Muscle layer of duodenum (tissue), 2 donors: ENCODE measurements around the gene C8B.

Experiments
- H3K27ac ChIP-seq: one replicate; pipeline ENCODE4 v1.7.0; 2013; ENCODE audit warnings: mild to moderate bottlenecking, low read length
- H3K27me3 ChIP-seq: one replicate; pipeline ENCODE4 v1.7.0; 2013; ENCODE audit warnings: low read depth, mild to moderate bottlenecking, control low read depth, low read length
- H3K36me3 ChIP-seq, 2 donors: one replicate each; pipeline ENCODE4 v1.7.0; 2013; ENCODE audit warnings: low read length in 2 of 2, control low read depth in 1 of 2, mild to moderate bottlenecking in 1 of 2; ENCODE audit not compliant: insufficient read depth in 2 of 2, control insufficient read depth in 1 of 2
- H3K4me1 ChIP-seq, 2 donors: one replicate each; pipeline ENCODE4 v1.7.0; 2013; ENCODE audit warnings: low read length in 2 of 2, mild to moderate bottlenecking in 2 of 2, control low read depth in 1 of 2, moderate library complexity in 1 of 2; ENCODE audit not compliant: insufficient read depth in 2 of 2, control insufficient read depth in 1 of 2
- H3K4me3 ChIP-seq, 2 donors: one replicate each; pipeline ENCODE4 v1.7.0; 2013; ENCODE audit warnings: low read length in 2 of 2, low read depth in 1 of 2, mild to moderate bottlenecking in 1 of 2
- H3K9me3 ChIP-seq, 2 donors: one replicate each; pipeline ENCODE4 v1.7.0; 2013; ENCODE audit warnings: low read length in 2 of 2, control low read depth in 1 of 2, mild to moderate bottlenecking in 1 of 2; ENCODE audit not compliant: control insufficient read depth in 1 of 2
- donor health status: healthy.

Gene C8B

GRCh38 chr1:56897150-56898004, 68.4 kb downstream of the C8B start:
- no peaks in the 10 kb centered on the region for H3K27me3 ChIP-seq
- no peaks in the 10 kb centered on the region for H3K9me3 ChIP-seq
- H3K4me1 ChIP-seq: no peaks in the 10 kb centered on the region
- H3K36me3 ChIP-seq: no peaks in the 10 kb centered on the region
- H3K4me3 ChIP-seq: no peak overlapping the region
- H3K27ac ChIP-seq: no peak overlapping the region

- Histone ChIP-seq H3K36me3 (no peaks in the 10 kb centered on the region), H3K9me3 (no peaks in the 10 kb centered on the region), H3K27ac (no peak overlapping the region), H3K27me3 (no peaks in the 10 kb centered on the region), H3K4me3 (no peak overlapping the region), H3K4me1 (no peaks in the 10 kb centered on the region)
Measured at GRCh38 chr1:56894014-56894413, 71.8 kb downstream of the C8B start.

GRCh38 chr1:56890229-56890628, 75.6 kb downstream of the C8B start:
- Histone ChIP-seq H3K4me3 (no peak overlapping the region), H3K9me3 (no peaks in the 10 kb centered on the region), H3K36me3 (no peaks in the 10 kb centered on the region), H3K4me1 (no peaks in the 10 kb centered on the region), H3K27me3 (no peaks in the 10 kb centered on the region), H3K27ac (no peak overlapping the region)

- Histone ChIP-seq H3K9me3 (no peaks in the 10 kb centered on the region), H3K4me3 (no peak overlapping the region), H3K4me1 (no peaks in the 10 kb centered on the region), H3K36me3 (no peaks in the 10 kb centered on the region), H3K27ac (no peak overlapping the region), H3K27me3 (no peaks in the 10 kb centered on the region)
Measured at GRCh38 chr1:56881417-56881816, 84.4 kb downstream of the C8B start.

GRCh38 chr1:56880774-56881173, 85.0 kb downstream of the C8B start:
- Histone ChIP-seq H3K4me1 (no peaks in the 10 kb centered on the region), H3K27me3 (no peaks in the 10 kb centered on the region), H3K27ac (no peak overlapping the region), H3K9me3 (no peaks in the 10 kb centered on the region), H3K4me3 (no peak overlapping the region), H3K36me3 (no peaks in the 10 kb centered on the region)
